ENCODE measurements around the gene STH.
"Not testable (repeated sequence)": the region's sequence is repeated elsewhere in the genome, so short reads cannot be mapped to it uniquely, and the experiment has no call there.

STH gene

GRCh38 chr17:45998987-45999899 lies at the start of gene STH:
TSS of gene STH (plus strand) at chr17:45999250. CDS start at chr17:45999280, 30 bp downstream.
- DNase-seq, result no peak

GRCh38 chr17:45949755-45950320 lies 49.2 kb upstream of the STH start:
- no peak for DNase-seq

GRCh38 chr17:45950888-45951287 lies 48.2 kb upstream of the STH start:
- DNase-seq, result no peak

- DNase-seq, result no peak
Measured at GRCh38 chr17:45951403-45951802, 47.6 kb upstream of the STH start.

GRCh38 chr17:45951941-45952340 lies 47.1 kb upstream of the STH start:
- no peak for DNase-seq

- no peak for DNase-seq
Measured at GRCh38 chr17:45952814-45953320, 46.2 kb upstream of the STH start.

GRCh38 chr17:45953561-45953960 lies 45.5 kb upstream of the STH start:
- DNase-seq, result no peak

- no peak for DNase-seq
Measured at GRCh38 chr17:45954914-45955313, 44.1 kb upstream of the STH start.

GRCh38 chr17:45955326-45955725 lies 43.7 kb upstream of the STH start:
- no peak for DNase-seq

- DNase-seq, result no peak
Measured at GRCh38 chr17:45956090-45956489, 43.0 kb upstream of the STH start.

GRCh38 chr17:45956746-45957145 lies 42.3 kb upstream of the STH start:
- DNase-seq, result not testable (repeated sequence)

- no peak for DNase-seq
Measured at GRCh38 chr17:45958307-45958706, 40.7 kb upstream of the STH start.

GRCh38 chr17:45958994-45959665 lies 39.9 kb upstream of the STH start:
- no peak for DNase-seq

GRCh38 chr17:45960311-45960710 lies 38.7 kb upstream of the STH start:
- DNase-seq, result no peak

- DNase-seq, result no peak
Measured at GRCh38 chr17:45961206-45961605, 37.8 kb upstream of the STH start.

GRCh38 chr17:45962221-45962972 lies 36.7 kb upstream of the STH start:
- no peak for DNase-seq

- DNase-seq, result no peak
Measured at GRCh38 chr17:45963283-45963682, 35.8 kb upstream of the STH start.

- DNase-seq, result no peak
Measured at GRCh38 chr17:45963889-45964288, 35.2 kb upstream of the STH start.

GRCh38 chr17:45964634-45965033 lies 34.4 kb upstream of the STH start:
- DNase-seq, result no peak

- no peak for DNase-seq
Measured at GRCh38 chr17:45965812-45966211, 33.2 kb upstream of the STH start.

- no peak for DNase-seq
Measured at GRCh38 chr17:45966606-45967280, 32.3 kb upstream of the STH start.

- DNase-seq, result no peak
Measured at GRCh38 chr17:45967378-45967777, 31.7 kb upstream of the STH start.
